ENCODE data around the gene RPL9.

RPL9 gene

GRCh38 chr4:39495446-39496213 is 36.9 kb upstream of the RPL9 start:
- TF ChIP-seq CTCF (IDR thresholded peaks at IDR 0.05; ENCODE audit: low read depth, low read length, missing control alignments): no peak
- no peak for DNase-seq (ENCODE audit: extremely low read depth, low read depth)
- H3K4me3 ChIP-seq (replicated peaks; ENCODE audit: low read depth, low read length): no peak overlapping the region

DNA sequence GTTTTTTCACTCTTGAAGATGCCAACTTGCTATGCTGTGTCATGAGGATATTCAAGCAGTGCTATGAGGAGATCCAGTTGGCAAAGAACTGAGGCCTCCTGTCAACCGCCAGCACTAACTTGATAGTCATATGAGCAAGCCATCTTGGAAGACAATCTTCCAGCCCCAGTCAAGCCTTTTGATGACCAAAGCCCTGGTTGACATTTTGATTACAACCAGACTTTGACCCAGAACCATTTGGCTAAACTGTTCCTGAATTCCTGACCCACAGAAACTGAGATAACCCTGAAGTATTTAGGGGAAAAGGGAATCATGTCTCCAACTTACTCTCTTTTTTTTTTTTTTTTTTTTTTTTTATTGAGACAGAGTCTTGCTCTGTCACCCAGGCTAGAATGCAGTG is 35.6 kb upstream of the RPL9 start:
- no peak for TF ChIP-seq CTCF (IDR thresholded peaks at IDR 0.05; ENCODE audit: low read depth, low read length, missing control alignments)
- no peak overlapping the region for H3K4me3 ChIP-seq (replicated peaks; ENCODE audit: low read depth, low read length)
- no peak for DNase-seq (ENCODE audit: extremely low read depth, low read depth)

- TF ChIP-seq CTCF (IDR thresholded peaks at IDR 0.05; ENCODE audit: low read depth, low read length, missing control alignments): no peak
- H3K4me3 ChIP-seq (replicated peaks; ENCODE audit: low read depth, low read length): no peak overlapping the region
- no peak for DNase-seq (ENCODE audit: extremely low read depth, low read depth)
Observed at GRCh38 chr4:39490322-39490721, 31.6 kb upstream of the RPL9 start.

GRCh38 chr4:39486221-39486804 is 27.6 kb upstream of the RPL9 start:
- DNase-seq (ENCODE audit: extremely low read depth, low read depth): no peak
- TF ChIP-seq CTCF (IDR thresholded peaks at IDR 0.05; ENCODE audit: low read depth, low read length, missing control alignments): no peak

DNA sequence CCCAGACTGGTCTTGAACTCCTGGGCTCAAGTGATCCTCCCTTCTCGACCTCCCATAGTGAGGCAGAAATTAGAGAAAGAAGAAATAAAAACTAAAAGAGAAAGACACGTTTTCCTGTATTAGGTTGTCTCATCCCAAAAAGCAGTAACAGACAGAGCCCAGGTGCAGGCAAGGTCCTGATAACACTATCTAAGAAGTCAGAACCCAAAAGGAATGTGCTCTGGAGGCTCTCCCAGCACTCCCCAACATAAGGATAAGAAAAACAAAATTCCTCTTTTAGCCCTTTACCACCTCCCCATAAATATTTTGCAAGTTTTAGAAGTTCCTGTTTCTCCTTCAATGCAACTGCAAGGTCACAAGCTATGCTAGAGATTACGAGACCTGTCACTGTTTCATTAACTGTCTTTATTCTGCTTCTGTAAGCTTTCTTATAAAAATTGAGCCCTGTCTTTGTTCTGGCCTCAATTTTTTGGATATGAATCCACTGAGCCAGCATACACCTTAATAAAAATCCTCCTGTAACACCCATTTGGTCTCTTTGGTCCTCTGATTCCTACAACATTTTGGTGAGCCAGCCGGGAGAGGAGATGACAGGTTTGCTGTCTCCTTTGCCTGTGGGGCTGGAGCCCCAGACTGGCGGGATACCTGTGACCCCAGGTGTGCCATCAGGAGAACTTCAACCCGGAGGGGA is 26.0 kb upstream of the RPL9 start:
- no peak for TF ChIP-seq CTCF (IDR thresholded peaks at IDR 0.05; ENCODE audit: low read depth, low read length, missing control alignments)
- DNase-seq (ENCODE audit: extremely low read depth, low read depth): no peak
- no peak overlapping the region for H3K4me3 ChIP-seq (replicated peaks; ENCODE audit: low read depth, low read length)

More at GRCh38 chr4:39486221-39486804, 27.6 kb upstream of the RPL9 start:
- no peak overlapping the region for H3K4me3 ChIP-seq (replicated peaks; ENCODE audit: low read depth, low read length)

DNA sequence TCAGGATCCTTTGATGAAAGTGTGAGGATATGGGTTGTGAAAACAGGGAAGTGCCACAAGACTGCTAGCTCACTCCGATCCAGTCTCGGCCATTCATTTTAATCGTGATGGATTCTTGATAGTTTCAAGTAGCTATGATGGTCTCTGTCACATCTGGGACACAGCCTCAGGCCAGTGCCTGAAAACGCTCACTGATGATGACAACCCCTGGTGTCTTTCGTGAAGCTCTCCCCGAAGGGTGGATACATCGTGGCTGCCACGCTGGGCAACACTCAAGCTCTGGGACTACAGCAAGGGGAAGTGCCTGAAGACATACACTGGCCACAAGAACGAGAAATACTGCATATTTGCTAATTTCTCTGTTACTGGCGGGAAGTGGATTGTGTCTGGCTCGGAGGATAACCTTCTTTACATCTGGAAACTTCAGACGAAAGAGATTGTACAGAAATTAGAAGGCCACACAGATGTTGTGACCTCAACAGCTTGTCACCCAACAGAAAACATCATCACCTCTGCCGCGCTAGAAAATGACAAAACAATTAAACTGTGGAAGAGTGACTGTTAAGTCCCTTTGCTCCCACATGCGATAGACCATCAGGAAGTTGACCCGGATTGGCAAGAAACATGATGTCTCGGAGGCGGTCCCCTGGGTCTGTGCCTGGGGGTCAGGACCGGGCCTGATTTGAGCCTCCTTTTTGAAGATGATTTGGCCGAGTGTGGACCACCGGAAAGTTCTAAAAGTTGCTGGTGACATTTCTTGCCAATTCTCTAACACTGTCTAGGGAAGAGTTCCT is 22.4 kb upstream of the RPL9 start:
- no peak for DNase-seq (ENCODE audit: extremely low read depth, low read depth)
- TF ChIP-seq CTCF (IDR thresholded peaks at IDR 0.05; ENCODE audit: low read depth, low read length, missing control alignments): no peak

More for the DNA sequence above, 22.4 kb upstream of the RPL9 start:
- H3K4me3 ChIP-seq (replicated peaks; ENCODE audit: low read depth, low read length): no peak overlapping the region
